Left renal pelvis (tissue), 4 donors: ENCODE results near the gene RAET1L. TPM values are rescaled to one million over a fixed set of nuclear protein-coding genes. Genes with fewer than 3 reads are reported as not detected.
"Not testable (repeated sequence)": the region's sequence is repeated elsewhere in the genome, so short reads cannot be mapped to it uniquely, and the experiment has no call there.

Experiments
- DNase-seq, 4 donors: peaks; one replicate each; pipeline ENCODE4 v3.0.0-alpha.2; 2013; ENCODE audit warnings: low read depth in 4 of 4, low spot score in 3 of 4
- polyA plus RNA-seq, 4 donors: library from polyadenylated mRNA; unstranded; fragments of 120-200 nt; gene quantifications; one replicate each; pipeline ENCODE4 v1.2.1, GENCODE V29; 2013; ENCODE audit not compliant: insufficient read length in 4 of 4

The RAET1L gene
- polyA plus RNA-seq, 4 donors = not detected

- DNase-seq = no peak
These were observed 25.7 kb downstream of the RAET1L start for GRCh38 chr6:149999636-150000035.

GRCh38 chr6:149995971-149996370 lies 29.4 kb downstream of the RAET1L start:
- DNase-seq = no peak

GRCh38 chr6:149995235-149995750 lies 30.0 kb downstream of the RAET1L start:
- DNase-seq = no peak

- DNase-seq = no peak
These were observed 33.5 kb downstream of the RAET1L start for GRCh38 chr6:149991838-149992237.

- DNase-seq = not testable (repeated sequence)
These were observed 33.9 kb downstream of the RAET1L start for GRCh38 chr6:149991472-149991795.

GRCh38 chr6:149990661-149991471 lies 34.5 kb downstream of the RAET1L start:
- no peak for DNase-seq

- no peak for DNase-seq
These were observed 35.1 kb downstream of the RAET1L start for GRCh38 chr6:149990212-149990660.

GRCh38 chr6:149988550-149989346 lies 36.6 kb downstream of the RAET1L start:
- no peak for DNase-seq

- no peak for DNase-seq
These were observed 37.7 kb downstream of the RAET1L start for GRCh38 chr6:149987602-149988107.

- no peak for DNase-seq
These were observed 39.8 kb downstream of the RAET1L start for GRCh38 chr6:149985481-149985937.

- DNase-seq = no peak
These were observed 40.6 kb downstream of the RAET1L start for GRCh38 chr6:149984773-149985172.

GRCh38 chr6:149983145-149983544 lies 42.2 kb downstream of the RAET1L start:
- no peak for DNase-seq

- no peak for DNase-seq
These were observed 46.0 kb downstream of the RAET1L start for GRCh38 chr6:149979293-149979692.

GRCh38 chr6:149978610-149979009 lies 46.7 kb downstream of the RAET1L start:
- no peak for DNase-seq

GRCh38 chr6:149977221-149977620 lies 48.1 kb downstream of the RAET1L start:
- no peak for DNase-seq

- no peak for DNase-seq
These were observed 49.9 kb downstream of the RAET1L start for GRCh38 chr6:149975400-149975799.

GRCh38 chr6:149974825-149975224 lies 50.5 kb downstream of the RAET1L start:
- no peak for DNase-seq

- DNase-seq = not testable (repeated sequence)
These were observed 50.9 kb downstream of the RAET1L start for GRCh38 chr6:149974394-149974793.

GRCh38 chr6:149969635-149970034 lies 55.7 kb downstream of the RAET1L start:
- no peak for DNase-seq

GRCh38 chr6:149968909-149969308 lies 56.4 kb downstream of the RAET1L start:
- DNase-seq = not testable (repeated sequence)
